H9 (cell line): Measurements from ENCODE around the gene FRMD4B. TPM values are rescaled to one million over a fixed set of nuclear protein-coding genes. Genes with fewer than 3 reads are reported as not detected.

ENCODE experiments used
- DNase-seq: peaks from one replicate; pipeline ENCODE4 v3.0.0-alpha.2; 2017
- H2AFZ ChIP-seq: one replicate; pipeline ENCODE4 v1.6.1; 2013; ENCODE audit warnings: mild to moderate bottlenecking, low read length, control low read depth, moderate library complexity
- H2AK5ac ChIP-seq: 2 replicates; pipeline ENCODE4 v1.6.1; 2013; ENCODE audit warnings: low read length, control low read depth, mixed read lengths; ENCODE audit not compliant: insufficient read length
- H2BK120ac ChIP-seq: one replicate; pipeline ENCODE4 v1.6.1; 2013; ENCODE audit warnings: low read depth, mild to moderate bottlenecking, low read length, control low read depth, inconsistent platforms; ENCODE audit not compliant: poor library complexity, severe bottlenecking
- H2BK12ac ChIP-seq: 2 replicates; pipeline ENCODE4 v1.6.1; 2013; ENCODE audit warnings: low read length, control low read depth, mixed read lengths, low read depth; ENCODE audit not compliant: insufficient read length
- H2BK15ac ChIP-seq: 2 replicates; pipeline ENCODE4 v1.6.1; 2013; ENCODE audit warnings: low read depth, low read length, control low read depth
- H2BK20ac ChIP-seq: one replicate; pipeline ENCODE4 v1.6.1; 2013; ENCODE audit warnings: low read depth, mild to moderate bottlenecking, low read length, control low read depth, inconsistent platforms; ENCODE audit not compliant: poor library complexity, severe bottlenecking
- H2BK5ac ChIP-seq: 2 replicates; pipeline ENCODE4 v1.6.1; 2013; ENCODE audit warnings: low read length, control low read depth, mixed read lengths; ENCODE audit not compliant: insufficient read length
- H3K14ac ChIP-seq: 2 replicates; pipeline ENCODE4 v1.6.1; 2013; ENCODE audit warnings: low read length, control low read depth; ENCODE audit not compliant: insufficient read depth
- H3K18ac ChIP-seq: 2 replicates; pipeline ENCODE4 v1.6.1; 2013; ENCODE audit warnings: low read depth, mild to moderate bottlenecking, mixed read lengths, low read length, control low read depth; ENCODE audit not compliant: insufficient read length
- H3K23ac ChIP-seq: 2 replicates; pipeline ENCODE4 v1.6.1; 2013; ENCODE audit warnings: low read length, control low read depth, mixed read lengths, low read depth; ENCODE audit not compliant: insufficient read length
- H3K23me2 ChIP-seq: 2 replicates; pipeline ENCODE4 v1.6.1; 2013; ENCODE audit warnings: low read depth, mild to moderate bottlenecking, mixed read lengths, low read length, control low read depth; ENCODE audit not compliant: insufficient read length, poor library complexity, severe bottlenecking
- H3K27ac ChIP-seq: 2 replicates; pipeline ENCODE4 v1.5.1; 2013; ENCODE audit warnings: low read length, control low read depth, mixed read lengths, low read depth; ENCODE audit not compliant: insufficient read length
- H3K27me3 ChIP-seq: 2 replicates; pipeline ENCODE4 v1.6.1; 2013; ENCODE audit warnings: low read length, control low read depth, inconsistent platforms; ENCODE audit not compliant: insufficient read depth
- H3K4ac ChIP-seq: 2 replicates; pipeline ENCODE4 v1.6.1; 2013; ENCODE audit warnings: low read depth, mild to moderate bottlenecking, control low read depth, inconsistent platforms, low read length, moderate library complexity
- H3K4me1 ChIP-seq: 2 replicates; pipeline ENCODE4 v1.6.1; 2013; ENCODE audit warnings: low read length, control low read depth, inconsistent platforms; ENCODE audit not compliant: insufficient read depth
- H3K4me2 ChIP-seq: 2 replicates; pipeline ENCODE4 v1.6.1; 2013; ENCODE audit warnings: low read length, control low read depth, mixed read lengths; ENCODE audit not compliant: insufficient read length, insufficient read depth
- H3K56ac ChIP-seq: 2 replicates; pipeline ENCODE4 v1.6.1; 2013; ENCODE audit warnings: low read depth, mild to moderate bottlenecking, mixed read lengths, low read length, control low read depth; ENCODE audit not compliant: insufficient read length
- H3K79me1 ChIP-seq: 2 replicates; pipeline ENCODE4 v1.6.1; 2013; ENCODE audit warnings: low read depth, mild to moderate bottlenecking, moderate library complexity, low read length, control low read depth, inconsistent platforms; ENCODE audit not compliant: insufficient read depth, poor library complexity, severe bottlenecking
- H3K79me2 ChIP-seq: 2 replicates; pipeline ENCODE4 v1.6.1; 2013; ENCODE audit warnings: low read length, control low read depth, inconsistent platforms; ENCODE audit not compliant: insufficient read depth
- H3K9ac ChIP-seq: 2 replicates; pipeline ENCODE4 v1.6.1; 2013; ENCODE audit warnings: low read length, control low read depth, mixed read lengths; ENCODE audit not compliant: insufficient read length; ENCODE audit errors: extremely low read depth
- H3K9me3 ChIP-seq: one replicate; pipeline ENCODE4 v1.6.1; 2013; ENCODE audit warnings: low read depth, low read length, inconsistent platforms; ENCODE audit not compliant: control insufficient read depth
- H3T11ph ChIP-seq: one replicate; pipeline ENCODE4 v1.6.1; 2013; ENCODE audit warnings: mild to moderate bottlenecking, low read length, control low read depth, inconsistent platforms
- H4K20me1 ChIP-seq: one replicate; pipeline ENCODE4 v1.6.1; 2013; ENCODE audit not compliant: control insufficient read depth, insufficient read length, insufficient read depth
- H4K5ac ChIP-seq: 2 replicates; pipeline ENCODE4 v1.6.1; 2013; ENCODE audit warnings: low read depth, mild to moderate bottlenecking, mixed read lengths, low read length, control low read depth; ENCODE audit not compliant: insufficient read length
- H4K8ac ChIP-seq: replicated peaks from 2 replicates; pipeline ENCODE4 v1.6.1; 2013; ENCODE audit warnings: low read length, control low read depth, mixed read lengths, low read depth; ENCODE audit not compliant: insufficient read length
- H4K91ac ChIP-seq: 2 replicates; pipeline ENCODE4 v1.6.1; 2013; ENCODE audit warnings: low read depth, mild to moderate bottlenecking, moderate library complexity, mixed read lengths, low read length, control low read depth; ENCODE audit not compliant: insufficient read length
- H3K27ac Mint-ChIP-seq, 3 experiments: 2 replicates in 2 of 3; 3 replicates in 1 of 3; pipeline ENCODE4 v1.8.0; 2020 to 2021; ENCODE audit warnings: mixed read lengths in 3 of 3, mild to moderate bottlenecking in 1 of 3, moderate library complexity in 1 of 3
- H3K27me3 Mint-ChIP-seq: 2 replicates; pipeline ENCODE4 v1.8.0; 2021; ENCODE audit warnings: low read depth, mild to moderate bottlenecking, moderate library complexity, mixed read lengths
- H3K36me3 Mint-ChIP-seq, 3 experiments: 2 replicates in 2 of 3; 3 replicates in 1 of 3; pipeline ENCODE4 v1.8.0; 2020 to 2021; ENCODE audit warnings: low read depth in 3 of 3, mixed read lengths in 3 of 3; ENCODE audit not compliant: insufficient read depth in 1 of 3
- H3K4me1 Mint-ChIP-seq, 2 experiments: 2 replicates each; pipeline ENCODE4 v1.8.0; 2020; ENCODE audit warnings: mixed read lengths in 2 of 2
- H3K4me3 Mint-ChIP-seq, 2 experiments: 2 replicates in 1 of 2; 3 replicates in 1 of 2; pipeline ENCODE4 v1.8.0; 2020 to 2021; ENCODE audit warnings: mild to moderate bottlenecking in 2 of 2, mixed read lengths in 2 of 2, moderate library complexity in 1 of 2
- H3K9me3 Mint-ChIP-seq, 2 experiments: 2 replicates in 1 of 2; 3 replicates in 1 of 2; pipeline ENCODE4 v1.8.0; 2020; ENCODE audit warnings: mild to moderate bottlenecking in 2 of 2, mixed read lengths in 2 of 2, moderate library complexity in 1 of 2
- WGBS: extraction: QIAGEN DNeasy Blood & Tissue Kit; methylation state at CpG from one replicate; pipeline ENCODE4 v1.1.7; 2013; ENCODE audit warnings: missing lambda C conversion rate, low lambda C conversion rate, mixed read lengths; ENCODE audit not compliant: insufficient read length; ENCODE audit errors: extremely low coverage; 5-methylcytosine and 5-hydroxymethylcytosine counted together
- total RNA-seq: library from RNA; stranded (reverse); gene quantifications from 2 replicates; pipeline ENCODE4 v1.2.1, GENCODE V29; 2021
- TF ChIP-seq, protein P1 (sequence below): fragments of 200-600 bp; sonication (generic); conservative IDR thresholded peaks from 3 replicates; pipeline ENCODE4 v1.8.0; 2021; ENCODE audit warnings: antibody characterized with exemption, mild to moderate bottlenecking

The FRMD4B gene
- total RNA-seq, 1 experiment from 2014 or later, result 3.4 TPM

DNA sequence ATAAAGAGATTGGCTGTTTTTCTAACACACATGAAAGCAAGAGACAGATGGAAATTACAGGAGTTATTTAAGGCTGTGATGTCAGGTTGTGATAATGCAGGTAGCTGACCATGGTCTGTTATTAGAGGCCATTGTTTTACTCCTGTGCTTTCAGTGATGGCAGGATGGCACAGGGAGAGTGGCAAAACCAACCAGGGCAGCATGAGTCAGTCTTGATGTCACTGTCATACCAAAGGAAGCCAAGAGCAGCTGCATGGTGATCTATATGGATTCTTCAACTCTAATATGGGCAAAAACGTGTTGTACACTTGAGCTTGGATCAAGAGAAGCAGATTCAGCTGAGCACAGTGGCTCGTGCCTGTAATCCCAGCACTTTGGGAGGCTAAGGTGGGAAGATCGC is 171.6 kb downstream of the FRMD4B start:
- no peaks in the 10 kb centered on the region for H3K79me1 ChIP-seq
- H2BK20ac ChIP-seq, result no peak overlapping the region
- no peak overlapping the region for H3K18ac ChIP-seq
- H4K20me1 ChIP-seq, result no peaks in the 10 kb centered on the region
- no peaks in the 10 kb centered on the region for H3K23me2 ChIP-seq
- Mint-ChIP-seq H3K36me3 (peaks cover 0 to 4% (median 0%) of the 10 kb centered on the region in 3 experiments; a peak in 2 of 7 replicates), H3K27ac (no peak overlapping the region), H3K4me1 (no peaks in the 10 kb centered on the region), H3K9me3 (no peaks in the 10 kb centered on the region; a peak in 1 of 5 replicates), H3K27me3 (no peaks in the 10 kb centered on the region), H3K4me3 (no peak overlapping the region)
- no peak overlapping the region for H2AFZ ChIP-seq
- no peak for DNase-seq
- TF ChIP-seq, protein P1, sequence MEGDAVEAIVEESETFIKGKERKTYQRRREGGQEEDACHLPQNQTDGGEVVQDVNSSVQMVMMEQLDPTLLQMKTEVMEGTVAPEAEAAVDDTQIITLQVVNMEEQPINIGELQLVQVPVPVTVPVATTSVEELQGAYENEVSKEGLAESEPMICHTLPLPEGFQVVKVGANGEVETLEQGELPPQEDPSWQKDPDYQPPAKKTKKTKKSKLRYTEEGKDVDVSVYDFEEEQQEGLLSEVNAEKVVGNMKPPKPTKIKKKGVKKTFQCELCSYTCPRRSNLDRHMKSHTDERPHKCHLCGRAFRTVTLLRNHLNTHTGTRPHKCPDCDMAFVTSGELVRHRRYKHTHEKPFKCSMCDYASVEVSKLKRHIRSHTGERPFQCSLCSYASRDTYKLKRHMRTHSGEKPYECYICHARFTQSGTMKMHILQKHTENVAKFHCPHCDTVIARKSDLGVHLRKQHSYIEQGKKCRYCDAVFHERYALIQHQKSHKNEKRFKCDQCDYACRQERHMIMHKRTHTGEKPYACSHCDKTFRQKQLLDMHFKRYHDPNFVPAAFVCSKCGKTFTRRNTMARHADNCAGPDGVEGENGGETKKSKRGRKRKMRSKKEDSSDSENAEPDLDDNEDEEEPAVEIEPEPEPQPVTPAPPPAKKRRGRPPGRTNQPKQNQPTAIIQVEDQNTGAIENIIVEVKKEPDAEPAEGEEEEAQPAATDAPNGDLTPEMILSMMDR, result no peak
- H3K4ac ChIP-seq, result no peak overlapping the region
- no peak overlapping the region for H2BK120ac ChIP-seq
- H2BK15ac ChIP-seq, result no peak overlapping the region
- H3T11ph ChIP-seq, result no peak overlapping the region
- H3K23ac ChIP-seq, result no peak overlapping the region
- no CpG with 5 or more reads among the region's 3 CpGs for WGBS
- no peak overlapping the region for H2BK12ac ChIP-seq
- no peak overlapping the region for H3K14ac ChIP-seq
- no peaks in the 10 kb centered on the region for H3K27me3 ChIP-seq
- no peak overlapping the region for H2AK5ac ChIP-seq
- H3K27ac ChIP-seq, result no peak overlapping the region
- no peak overlapping the region for H4K8ac ChIP-seq
- no peak overlapping the region for H3K9ac ChIP-seq
- no peaks in the 10 kb centered on the region for H3K9me3 ChIP-seq
- no peak overlapping the region for H4K5ac ChIP-seq
- no peaks in the 10 kb centered on the region for H3K4me1 ChIP-seq
- no peak overlapping the region for H2BK5ac ChIP-seq
- H4K91ac ChIP-seq, result no peak overlapping the region
- H3K79me2 ChIP-seq, result no peaks in the 10 kb centered on the region
- H3K56ac ChIP-seq, result no peak overlapping the region
- H3K4me2 ChIP-seq, result no peak overlapping the region
